Dedifferentiated amniotic fluid mesenchymal stem cell (primary cell): Measurements from ENCODE around the gene WDR4.
"Not testable (repeated sequence)": the region's sequence is repeated elsewhere in the genome, so short reads cannot be mapped to it uniquely, and the experiment has no call there.

Experiments used
- DNase-seq: peaks from one replicate; pipeline ENCODE4 v3.0.0-alpha.2; 2016; ENCODE audit errors: extremely low spot score

Gene WDR4

GRCh38 chr21:42878678-42878992 is 704 bp downstream of the WDR4 start:
- DNase-seq = no peak

- not testable (repeated sequence) for DNase-seq
Observed at GRCh38 chr21:42875811-42876210, 3.5 kb downstream of the WDR4 start.

GRCh38 chr21:42873096-42873495 is 6.2 kb downstream of the WDR4 start:
- no peak for DNase-seq

- no peak for DNase-seq
Observed at GRCh38 chr21:42868196-42868595, 11.1 kb downstream of the WDR4 start.

GRCh38 chr21:42865776-42866160 is 13.6 kb downstream of the WDR4 start:
- no peak for DNase-seq

- DNase-seq = no peak
Observed at GRCh38 chr21:42864815-42865775, 14.2 kb downstream of the WDR4 start.

GRCh38 chr21:42864286-42864685 is 15.1 kb downstream of the WDR4 start:
- no peak for DNase-seq

GRCh38 chr21:42863504-42863870 is 15.9 kb downstream of the WDR4 start:
- no peak for DNase-seq

GRCh38 chr21:42862774-42863503 is 16.4 kb downstream of the WDR4 start:
- no peak for DNase-seq

GRCh38 chr21:42861848-42862400 is 17.4 kb downstream of the WDR4 start:
- no peak for DNase-seq

GRCh38 chr21:42861311-42861847 is 18.0 kb downstream of the WDR4 start:
- no peak for DNase-seq

- DNase-seq = no peak
Observed at GRCh38 chr21:42860345-42860744, 19.0 kb downstream of the WDR4 start.

- no peak for DNase-seq
Observed at GRCh38 chr21:42859891-42860230, 19.5 kb downstream of the WDR4 start.

- no peak for DNase-seq
Observed at GRCh38 chr21:42858957-42859890, 20.1 kb downstream of the WDR4 start.

- DNase-seq = no peak
Observed at GRCh38 chr21:42858185-42858847, 21.0 kb downstream of the WDR4 start.

- DNase-seq = no peak
Observed at GRCh38 chr21:42857216-42857615, 22.1 kb downstream of the WDR4 start.

GRCh38 chr21:42855937-42856335 is 23.4 kb downstream of the WDR4 start:
- no peak for DNase-seq

GRCh38 chr21:42855171-42855936 is 24.0 kb downstream of the WDR4 start:
- DNase-seq = no peak

GRCh38 chr21:42854246-42855010 is 24.9 kb downstream of the WDR4 start:
- no peak for DNase-seq

GRCh38 chr21:42853621-42854020 is 25.7 kb downstream of the WDR4 start:
- DNase-seq = no peak
